Ectodermal cell (in vitro differentiated cells): ENCODE results near the gene GALNT14.
"Not testable (repeated sequence)": the region's sequence is repeated elsewhere in the genome, so short reads cannot be mapped to it uniquely, and the experiment has no call there.

Experiments used
- H3K27ac ChIP-seq: 2 replicates; pipeline ENCODE4 v1.7.0; 2013; ENCODE audit warnings: mild to moderate bottlenecking, low read depth, low read length; ENCODE audit not compliant: insufficient read depth, poor library complexity, severe bottlenecking
- H3K27me3 ChIP-seq: 2 replicates; pipeline ENCODE4 v1.7.0; 2013; ENCODE audit warnings: mild to moderate bottlenecking, low read length; ENCODE audit not compliant: insufficient read depth, control insufficient read depth, poor library complexity, severe bottlenecking
- H3K36me3 ChIP-seq: one replicate; pipeline ENCODE4 v1.7.0; 2013; ENCODE audit warnings: low read length; ENCODE audit not compliant: control insufficient read depth, insufficient read depth
- H3K4me1 ChIP-seq: one replicate; pipeline ENCODE4 v1.7.0; 2013; ENCODE audit warnings: low read length; ENCODE audit not compliant: control insufficient read depth, insufficient read depth
- H3K4me3 ChIP-seq: 2 replicates; pipeline ENCODE4 v1.7.0; 2013; ENCODE audit warnings: low read depth, low read length, control low read depth; ENCODE audit not compliant: insufficient read depth
- H3K9me3 ChIP-seq: 2 replicates; pipeline ENCODE4 v1.7.0; 2013; ENCODE audit warnings: mild to moderate bottlenecking, low read length, moderate library complexity; ENCODE audit not compliant: control insufficient read depth
- WGBS, 2 experiments: methylation state at CpG; one replicate each; pipeline ENCODE4 v1.1.7; 2013; ENCODE audit warnings: missing lambda C conversion rate in 2 of 2; 5-methylcytosine and 5-hydroxymethylcytosine counted together

The GALNT14 gene

GRCh38 chr2:30915486-30915885, 222.8 kb downstream of the GALNT14 start:
- no peak overlapping the region for H3K27ac ChIP-seq
- no peak overlapping the region for H3K4me3 ChIP-seq
- no peaks in the 10 kb centered on the region for H3K9me3 ChIP-seq
- H3K27me3 ChIP-seq = no peaks in the 10 kb centered on the region
- no peaks in the 10 kb centered on the region for H3K36me3 ChIP-seq
- WGBS, 2 experiments = 17 to 22% methylated on average over 3 of the region's 3 CpGs
- no peaks in the 10 kb centered on the region for H3K4me1 ChIP-seq

GRCh38 chr2:30914456-30914855, 223.8 kb downstream of the GALNT14 start:
- no peaks in the 10 kb centered on the region for H3K9me3 ChIP-seq
- no peaks in the 10 kb centered on the region for H3K27me3 ChIP-seq
- H3K4me3 ChIP-seq = no peak overlapping the region
- no peaks in the 10 kb centered on the region for H3K36me3 ChIP-seq
- H3K27ac ChIP-seq = no peak overlapping the region
- no peaks in the 10 kb centered on the region for H3K4me1 ChIP-seq
- WGBS, 2 experiments = 91 to 94% methylated on average over 5 of the region's 5 CpGs

- Histone ChIP-seq H3K27ac (no peak overlapping the region), H3K9me3 (no peaks in the 10 kb centered on the region), H3K36me3 (no peaks in the 10 kb centered on the region), H3K4me3 (no peak overlapping the region), H3K27me3 (no peaks in the 10 kb centered on the region), H3K4me1 (no peaks in the 10 kb centered on the region)
- WGBS, 2 experiments = 94 to 96% methylated on average over 5 of the region's 5 CpGs
Measured at GRCh38 chr2:30912056-30912455, 226.2 kb downstream of the GALNT14 start.

GRCh38 chr2:30911327-30911726, 226.9 kb downstream of the GALNT14 start:
- H3K27ac ChIP-seq = no peak overlapping the region
- 86 to 91% methylated on average over 9 of the region's 9 CpGs for WGBS, 2 experiments

GRCh38 chr2:30910686-30911085, 227.6 kb downstream of the GALNT14 start:
- H3K4me3 ChIP-seq = no peak overlapping the region
- WGBS, 2 experiments = 95 to 96% methylated on average over 7 of the region's 7 CpGs
- no peak overlapping the region for H3K27ac ChIP-seq
- H3K4me1 ChIP-seq = no peaks in the 10 kb centered on the region
- H3K36me3 ChIP-seq = no peaks in the 10 kb centered on the region
- no peaks in the 10 kb centered on the region for H3K9me3 ChIP-seq
- H3K27me3 ChIP-seq = no peaks in the 10 kb centered on the region

More at GRCh38 chr2:30911327-30911726, 226.9 kb downstream of the GALNT14 start:
- Histone ChIP-seq H3K9me3 (no peaks in the 10 kb centered on the region), H3K36me3 (no peaks in the 10 kb centered on the region), H3K4me1 (no peaks in the 10 kb centered on the region), H3K27me3 (no peaks in the 10 kb centered on the region), H3K4me3 (no peak overlapping the region)

- H3K27ac ChIP-seq, H3K4me1 ChIP-seq, H3K9me3 ChIP-seq, H3K4me3 ChIP-seq, H3K36me3 ChIP-seq, H3K27me3 ChIP-seq: not testable (repeated sequence)
- 44 to 46% methylated on average over 12 to 13 of the region's 14 CpGs for WGBS, 2 experiments
Measured at GRCh38 chr2:30904437-30904836, 233.8 kb downstream of the GALNT14 start.

- WGBS, 2 experiments = 94 to 95% methylated on average over 5 of the region's 5 CpGs
- Histone ChIP-seq H3K27me3 (no peaks in the 10 kb centered on the region), H3K9me3 (no peaks in the 10 kb centered on the region), H3K4me1 (no peaks in the 10 kb centered on the region), H3K27ac (no peak overlapping the region), H3K36me3 (no peaks in the 10 kb centered on the region), H3K4me3 (no peak overlapping the region)
Measured at GRCh38 chr2:30903326-30903725, 234.9 kb downstream of the GALNT14 start.

GRCh38 chr2:30900381-30900780, 237.9 kb downstream of the GALNT14 start:
- Histone ChIP-seq H3K27me3 (no peaks in the 10 kb centered on the region), H3K9me3 (no peaks in the 10 kb centered on the region), H3K4me3 (no peak overlapping the region), H3K27ac (no peak overlapping the region), H3K4me1 (no peaks in the 10 kb centered on the region), H3K36me3 (no peaks in the 10 kb centered on the region)
- WGBS, 2 experiments = 89 to 97% methylated on average over 1 to 4 of the region's 5 CpGs

GRCh38 chr2:30899516-30900054, 238.7 kb downstream of the GALNT14 start:
- Histone ChIP-seq H3K27me3 (no peaks in the 10 kb centered on the region), H3K9me3 (no peaks in the 10 kb centered on the region), H3K4me3 (no peak overlapping the region), H3K4me1 (no peaks in the 10 kb centered on the region), H3K27ac (no peak overlapping the region), H3K36me3 (no peaks in the 10 kb centered on the region)
- 90 to 91% methylated on average over 13 to 14 of the region's 14 CpGs for WGBS, 2 experiments

- WGBS, 2 experiments = 93 to 96% methylated on average over 13 of the region's 13 CpGs
- H3K4me1 ChIP-seq = no peaks in the 10 kb centered on the region
- H3K9me3 ChIP-seq = no peaks in the 10 kb centered on the region
- H3K27ac ChIP-seq = no peak overlapping the region
- H3K27me3 ChIP-seq = no peaks in the 10 kb centered on the region
- H3K4me3 ChIP-seq = no peak overlapping the region
- H3K36me3 ChIP-seq = no peaks in the 10 kb centered on the region
Measured at GRCh38 chr2:30897539-30897938, 240.7 kb downstream of the GALNT14 start.
